Stomach smooth muscle (tissue), 2 donors: ENCODE measurements around the gene DDIAS.
"Not testable (repeated sequence)": the region's sequence is repeated elsewhere in the genome, so short reads cannot be mapped to it uniquely, and the experiment has no call there.

Experiments used
- H3K27ac ChIP-seq: one replicate; pipeline ENCODE4 v1.7.0; 2013; ENCODE audit warnings: mild to moderate bottlenecking, low read length, inconsistent platforms
- H3K27me3 ChIP-seq, 2 donors: one replicate each; pipeline ENCODE4 v1.7.0; 2013; ENCODE audit warnings: low read length in 2 of 2; ENCODE audit not compliant: insufficient read depth in 2 of 2, control insufficient read depth in 1 of 2
- H3K36me3 ChIP-seq, 2 donors: one replicate each; pipeline ENCODE4 v1.7.0; 2013; ENCODE audit warnings: low read length in 2 of 2; ENCODE audit not compliant: control insufficient read depth in 2 of 2, insufficient read depth in 2 of 2
- H3K4me1 ChIP-seq: one replicate; pipeline ENCODE4 v1.7.0; 2013; ENCODE audit warnings: low read length; ENCODE audit not compliant: control insufficient read depth, insufficient read depth
- H3K4me3 ChIP-seq, 2 donors: one replicate each; pipeline ENCODE4 v1.7.0; 2013; ENCODE audit warnings: low read length in 2 of 2
- H3K9ac ChIP-seq, 2 donors: one replicate each; pipeline ENCODE4 v1.7.0; 2013; ENCODE audit warnings: low read length in 2 of 2, mild to moderate bottlenecking in 1 of 2
- H3K9me3 ChIP-seq, 2 donors: one replicate each; pipeline ENCODE4 v1.7.0; 2013; ENCODE audit warnings: low read length in 2 of 2; ENCODE audit not compliant: control insufficient read depth in 2 of 2
- donor health status: healthy.
- donor health status: Pancreatic carcinoma.

The DDIAS gene

GRCh38 chr11:82945041-82945440 is 43.5 kb downstream of the DDIAS start:
- H3K9me3 ChIP-seq, H3K27me3 ChIP-seq, H3K4me3 ChIP-seq, H3K27ac ChIP-seq, H3K36me3 ChIP-seq, H3K4me1 ChIP-seq, H3K9ac ChIP-seq: not testable (repeated sequence)

GRCh38 chr11:82945682-82946081 is 44.1 kb downstream of the DDIAS start:
- H3K36me3 ChIP-seq: no peaks in the 10 kb centered on the region
- H3K4me3 ChIP-seq: no peak overlapping the region
- H3K4me1 ChIP-seq: no peaks in the 10 kb centered on the region
- H3K9ac ChIP-seq: no peak overlapping the region
- no peaks in the 10 kb centered on the region for H3K9me3 ChIP-seq
- H3K27me3 ChIP-seq: no peaks in the 10 kb centered on the region
- H3K27ac ChIP-seq: no peak overlapping the region

- Histone ChIP-seq H3K27ac (no peak overlapping the region), H3K27me3 (no peaks in the 10 kb centered on the region), H3K36me3 (no peaks in the 10 kb centered on the region), H3K9me3 (no peaks in the 10 kb centered on the region), H3K4me1 (no peaks in the 10 kb centered on the region), H3K9ac (no peak overlapping the region), H3K4me3 (no peak overlapping the region)
Observed at GRCh38 chr11:82949352-82949751, 47.8 kb downstream of the DDIAS start.

GRCh38 chr11:82950502-82950901 is 49.0 kb downstream of the DDIAS start:
- H3K9ac ChIP-seq, H3K27me3 ChIP-seq, H3K4me1 ChIP-seq, H3K4me3 ChIP-seq, H3K9me3 ChIP-seq, H3K36me3 ChIP-seq, H3K27ac ChIP-seq: not testable (repeated sequence)

GRCh38 chr11:82955736-82956453 is 54.4 kb downstream of the DDIAS start:
- H3K27me3 ChIP-seq, H3K4me3 ChIP-seq, H3K36me3 ChIP-seq, H3K9me3 ChIP-seq, H3K9ac ChIP-seq, H3K27ac ChIP-seq, H3K4me1 ChIP-seq: not testable (repeated sequence)

- Histone ChIP-seq H3K9ac (no peak overlapping the region), H3K4me3 (no peak overlapping the region), H3K4me1 (no peaks in the 10 kb centered on the region), H3K27me3 (no peaks in the 10 kb centered on the region), H3K9me3 (no peaks in the 10 kb centered on the region), H3K27ac (no peak overlapping the region), H3K36me3 (no peaks in the 10 kb centered on the region)
Observed at GRCh38 chr11:82959987-82960778, 58.6 kb downstream of the DDIAS start.

GRCh38 chr11:82960779-82961143 is 59.2 kb downstream of the DDIAS start:
- no peaks in the 10 kb centered on the region for H3K27me3 ChIP-seq
- no peaks in the 10 kb centered on the region for H3K9me3 ChIP-seq
- H3K36me3 ChIP-seq: no peaks in the 10 kb centered on the region
- H3K27ac ChIP-seq: no peak overlapping the region
- no peaks in the 10 kb centered on the region for H3K4me1 ChIP-seq
- no peak overlapping the region for H3K9ac ChIP-seq
- no peak overlapping the region for H3K4me3 ChIP-seq

- H3K4me3 ChIP-seq, H3K27ac ChIP-seq, H3K9me3 ChIP-seq, H3K9ac ChIP-seq, H3K27me3 ChIP-seq, H3K4me1 ChIP-seq, H3K36me3 ChIP-seq: not testable (repeated sequence)
Observed at GRCh38 chr11:82962021-82962420, 60.5 kb downstream of the DDIAS start.

GRCh38 chr11:82967381-82967780 is 65.8 kb downstream of the DDIAS start:
- Histone ChIP-seq H3K4me3 (no peak overlapping the region), H3K36me3 (no peaks in the 10 kb centered on the region), H3K9me3 (no peaks in the 10 kb centered on the region), H3K4me1 (no peaks in the 10 kb centered on the region), H3K27ac (no peak overlapping the region), H3K9ac (no peak overlapping the region), H3K27me3 (no peaks in the 10 kb centered on the region)

- no peaks in the 10 kb centered on the region for H3K4me1 ChIP-seq
- no peak overlapping the region for H3K4me3 ChIP-seq
- H3K27me3 ChIP-seq: no peaks in the 10 kb centered on the region
- H3K36me3 ChIP-seq: no peaks in the 10 kb centered on the region
- no peaks in the 10 kb centered on the region for H3K9me3 ChIP-seq
- H3K9ac ChIP-seq: no peak overlapping the region
- no peak overlapping the region for H3K27ac ChIP-seq
Observed at GRCh38 chr11:82969811-82970210, 68.3 kb downstream of the DDIAS start.

GRCh38 chr11:82970507-82971083 is 69.1 kb downstream of the DDIAS start:
- H3K4me1 ChIP-seq, H3K4me3 ChIP-seq, H3K9ac ChIP-seq, H3K9me3 ChIP-seq, H3K27me3 ChIP-seq, H3K27ac ChIP-seq, H3K36me3 ChIP-seq: not testable (repeated sequence)
